Common myeloid progenitor, CD34-positive (primary cell): ENCODE results near the gene ZCCHC2.
A peak's percentile ranks its signal among the peaks of the same experiment; 100 is the strongest.

Experiments
- CTCF ChIA-PET: fragments of 350-600 bp; sonication (Branson Sonifier 250); formaldehyde crosslinking; loops from one replicate; lab custom pipeline; 2021; ENCODE audit warnings: antibody characterized with exemption; lab: Charles Lee
- POLR2A ChIA-PET: fragments of 350-600 bp; sonication (Branson Sonifier 250); formaldehyde crosslinking; loops from one replicate; lab custom pipeline; 2021; ENCODE audit warnings: antibody characterized with exemption; lab: Charles Lee
- DNase-seq, 3 donors: peaks; one replicate each; pipeline versions ENCODE4 v3.0.0 to v3.0.0-alpha.2; 2013
- H3K27ac ChIP-seq, 2 experiments: 1 replicate in 1 of 2; 2 replicates in 1 of 2; pipeline ENCODE4 v1.7.0; 2013; ENCODE audit warnings: inconsistent platforms in 2 of 2, low read length in 2 of 2, mild to moderate bottlenecking in 2 of 2, low read depth in 1 of 2, moderate library complexity in 1 of 2; ENCODE audit not compliant: severe bottlenecking in 2 of 2, insufficient read depth in 1 of 2, poor library complexity in 1 of 2
- H3K27me3 ChIP-seq, 5 experiments: replicated peaks in 2 of 5; 1 replicate in 3 of 5; 2 replicates in 2 of 5; pipeline versions ENCODE4 v1.6.1 to v1.7.0; 2013; ENCODE audit warnings: low read length in 4 of 5, mild to moderate bottlenecking in 2 of 5, moderate library complexity in 2 of 5, inconsistent platforms in 1 of 5; ENCODE audit not compliant: insufficient read depth in 5 of 5, control insufficient read depth in 4 of 5
- H3K36me3 ChIP-seq, 4 experiments: 1 replicate in 2 of 4; 2 replicates in 2 of 4; pipeline versions ENCODE4 v1.6.1 to v1.7.0; 2013; ENCODE audit warnings: low read length in 3 of 4, control low read depth in 1 of 4, mild to moderate bottlenecking in 1 of 4; ENCODE audit not compliant: control insufficient read depth in 4 of 4, insufficient read depth in 4 of 4
- H3K4me1 ChIP-seq, 4 experiments: 1 replicate in 3 of 4; 2 replicates in 1 of 4; pipeline versions ENCODE4 v1.6.1 to v1.7.1; 2013; ENCODE audit warnings: low read length in 3 of 4, mild to moderate bottlenecking in 3 of 4, control low read depth in 1 of 4, inconsistent platforms in 1 of 4, moderate library complexity in 1 of 4; ENCODE audit not compliant: control insufficient read depth in 4 of 4, insufficient read depth in 4 of 4; ENCODE audit errors: control extremely low read depth in 1 of 4
- H3K4me3 ChIP-seq, 7 experiments: 1 replicate in 4 of 7; 2 replicates in 3 of 7; pipeline versions ENCODE4 v1.5.1 to v1.7.0; 2013; ENCODE audit warnings: mild to moderate bottlenecking in 7 of 7, low read length in 6 of 7, moderate library complexity in 6 of 7, inconsistent platforms in 2 of 7, low read depth in 2 of 7, control low read depth in 1 of 7; ENCODE audit not compliant: insufficient read depth in 4 of 7, control insufficient read depth in 1 of 7; ENCODE audit errors: extremely low read depth in 1 of 7
- H3K9me3 ChIP-seq, 5 experiments: 1 replicate in 4 of 5; 2 replicates in 1 of 5; pipeline versions ENCODE4 v1.6.1 to v1.7.1; 2013; ENCODE audit warnings: low read length in 4 of 5, mild to moderate bottlenecking in 2 of 5, inconsistent platforms in 1 of 5, low read depth in 1 of 5, moderate library complexity in 1 of 5; ENCODE audit not compliant: control insufficient read depth in 4 of 5, insufficient read depth in 2 of 5; ENCODE audit errors: control extremely low read depth in 1 of 5
- WGBS: methylation state at CpG from one replicate; pipeline ENCODE4 v1.1.5; 2013; ENCODE audit not compliant: insufficient coverage; 5-methylcytosine and 5-hydroxymethylcytosine counted together

Gene ZCCHC2

DNA sequence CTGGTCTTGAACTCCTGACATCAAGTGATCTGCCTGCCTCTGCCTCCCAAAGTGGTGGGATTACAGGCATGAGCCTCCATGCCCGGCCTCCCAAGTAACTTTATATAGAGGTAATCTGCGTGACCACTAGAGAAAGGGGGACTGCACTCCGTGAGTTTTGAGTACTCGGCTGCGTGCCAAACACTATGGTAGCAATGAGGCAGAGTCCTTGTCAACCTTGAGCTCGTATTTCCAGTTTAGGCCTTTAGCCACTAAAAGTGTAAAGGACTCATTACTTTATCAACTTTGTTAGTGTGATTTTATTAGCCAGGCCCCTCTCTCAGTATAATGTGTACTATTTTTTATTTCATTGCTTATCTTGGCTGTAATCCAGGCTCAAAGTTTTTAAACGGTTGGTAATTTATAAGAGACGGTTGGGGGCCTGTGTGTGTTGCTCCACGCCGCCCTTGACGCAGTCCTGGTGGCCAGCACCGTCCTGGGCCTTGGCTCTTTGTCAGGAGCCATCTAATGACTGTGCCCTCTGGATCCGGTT, 56.2 kb downstream of the ZCCHC2 start:
- WGBS = 100% methylated on average over 7 of the region's 13 CpGs
- no peak for DNase-seq
- ChIA-PET CTCF (interaction anchor here (0.6 to 2.0 kb wide), 5 partner anchors 9 to 808 kb away, joined by 3 to 17 read pairs (median 4); no protein-coding TSS in a partner anchor), POLR2A (interaction anchor here (0.7 kb wide), 1 partner anchor 268 kb away, joined by 5 read pairs; no protein-coding TSS in a partner anchor)
- no peaks in the 10 kb centered on the region for H3K9me3 ChIP-seq
- no peaks in the 10 kb centered on the region for H3K27me3 ChIP-seq
- peaks cover 16 to 36% (median 27%) of the 10 kb centered on the region in 4 experiments for H3K36me3 ChIP-seq
- H3K4me1 ChIP-seq = peaks cover 0 to 4% (median 3%) of the 10 kb centered on the region in 4 experiments
- H3K27ac ChIP-seq = no peak overlapping the region
- H3K4me3 ChIP-seq = no peak overlapping the region

DNA sequence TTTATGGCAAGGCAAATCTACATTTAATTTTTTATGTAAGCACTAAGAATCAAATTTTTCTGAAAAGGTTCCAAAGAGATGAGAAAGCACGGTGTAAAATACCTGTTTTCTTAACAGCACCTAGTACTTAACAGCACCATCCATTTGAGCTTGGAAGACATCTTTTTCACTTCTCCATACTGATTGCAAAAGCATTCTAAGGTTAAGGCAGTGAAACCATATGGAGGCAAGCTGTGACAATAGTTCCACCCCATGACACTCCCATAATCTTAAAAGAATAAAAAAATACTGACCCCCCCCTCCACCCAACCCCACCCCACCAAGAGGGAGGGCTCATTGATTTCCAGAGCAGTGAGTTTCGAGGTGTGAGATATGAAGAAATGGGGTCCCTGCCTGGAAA, 60.6 kb downstream of the ZCCHC2 start:
- Histone ChIP-seq H3K4me1 (peaks cover 0 to 20% (median 13%) of the 10 kb centered on the region in 4 experiments), H3K36me3 (peaks cover 0 to 14% (median 5%) of the 10 kb centered on the region in 4 experiments), H3K4me3 (no peak overlapping the region), H3K27me3 (no peaks in the 10 kb centered on the region), H3K27ac (no peak overlapping the region), H3K9me3 (no peaks in the 10 kb centered on the region)
- ChIA-PET CTCF (interaction anchor here (0.8 to 2.6 kb wide), 19 partner anchors 11 to 857 kb away, joined by 3 to 15 read pairs (median 5); partner anchors contain the start of genes PIGN and RELCH), POLR2A (no interaction called here)
- WGBS = 100% methylated on average over 1 of the region's 2 CpGs
- DNase-seq = no peak

DNA sequence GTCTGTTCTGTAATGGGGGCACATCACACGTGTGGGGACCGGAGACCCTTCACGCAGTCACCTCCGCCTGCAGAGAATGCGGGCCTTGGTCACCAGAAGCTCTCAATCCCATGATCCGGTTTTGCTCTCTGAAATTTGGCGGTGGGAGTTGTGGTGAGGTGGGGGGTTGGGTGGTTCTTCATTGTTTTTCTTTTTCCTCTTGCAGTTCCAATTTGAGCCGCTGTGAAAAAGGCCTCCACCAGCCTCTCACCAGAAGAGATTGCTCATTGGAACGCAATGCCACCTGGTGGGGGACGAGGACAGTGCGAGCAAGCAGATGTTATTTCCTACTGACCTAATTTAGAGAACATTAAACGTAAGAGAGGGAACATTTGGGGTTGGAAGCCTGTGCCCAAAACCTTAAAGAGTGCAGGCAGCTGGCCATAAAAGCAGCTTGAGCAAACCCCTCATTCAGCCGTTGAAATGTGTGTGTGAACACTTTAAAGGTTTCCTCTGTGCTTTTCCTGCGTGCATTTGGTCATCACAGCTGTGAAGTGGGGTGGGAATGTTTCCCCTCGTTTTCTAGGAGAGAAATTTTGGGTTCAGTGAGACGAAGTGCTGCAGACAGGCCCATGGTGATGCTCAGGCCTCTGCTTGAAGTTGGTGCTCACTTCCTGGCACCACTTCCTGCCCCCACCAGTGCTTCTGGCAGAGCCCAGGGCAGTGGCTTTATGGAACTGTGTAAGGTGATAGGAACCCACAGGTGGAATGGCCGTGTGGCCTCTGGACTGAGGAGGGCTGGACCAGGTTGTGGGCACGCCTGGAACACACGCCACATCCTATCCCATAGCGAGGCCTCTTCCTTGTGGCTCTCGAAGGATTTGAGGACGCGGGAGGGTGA, 61.7 kb downstream of the ZCCHC2 start:
- peaks cover 0 to 6% (median under 1%) of the 10 kb centered on the region in 4 experiments for H3K36me3 ChIP-seq
- no peaks in the 10 kb centered on the region for H3K27me3 ChIP-seq
- H3K27ac ChIP-seq = no peak overlapping the region
- H3K9me3 ChIP-seq = no peaks in the 10 kb centered on the region
- 17% methylated on average over 9 of the region's 23 CpGs for WGBS
- CTCF ChIA-PET = interaction anchor here (0.9 to 4.6 kb wide), 24 partner anchors 10 to 403 kb away, joined by 3 to 34 read pairs (median 4); partner anchors contain the start of genes PIGN and RELCH
- peak; percentile 92 to 96 (median 94) for DNase-seq
- peak overlapping the region in 5 of 7 experiments; percentile 46 to 79 (median 57) for H3K4me3 ChIP-seq
- POLR2A ChIA-PET = no interaction called here
- peaks cover 0 to 20% (median 13%) of the 10 kb centered on the region in 4 experiments for H3K4me1 ChIP-seq

DNA sequence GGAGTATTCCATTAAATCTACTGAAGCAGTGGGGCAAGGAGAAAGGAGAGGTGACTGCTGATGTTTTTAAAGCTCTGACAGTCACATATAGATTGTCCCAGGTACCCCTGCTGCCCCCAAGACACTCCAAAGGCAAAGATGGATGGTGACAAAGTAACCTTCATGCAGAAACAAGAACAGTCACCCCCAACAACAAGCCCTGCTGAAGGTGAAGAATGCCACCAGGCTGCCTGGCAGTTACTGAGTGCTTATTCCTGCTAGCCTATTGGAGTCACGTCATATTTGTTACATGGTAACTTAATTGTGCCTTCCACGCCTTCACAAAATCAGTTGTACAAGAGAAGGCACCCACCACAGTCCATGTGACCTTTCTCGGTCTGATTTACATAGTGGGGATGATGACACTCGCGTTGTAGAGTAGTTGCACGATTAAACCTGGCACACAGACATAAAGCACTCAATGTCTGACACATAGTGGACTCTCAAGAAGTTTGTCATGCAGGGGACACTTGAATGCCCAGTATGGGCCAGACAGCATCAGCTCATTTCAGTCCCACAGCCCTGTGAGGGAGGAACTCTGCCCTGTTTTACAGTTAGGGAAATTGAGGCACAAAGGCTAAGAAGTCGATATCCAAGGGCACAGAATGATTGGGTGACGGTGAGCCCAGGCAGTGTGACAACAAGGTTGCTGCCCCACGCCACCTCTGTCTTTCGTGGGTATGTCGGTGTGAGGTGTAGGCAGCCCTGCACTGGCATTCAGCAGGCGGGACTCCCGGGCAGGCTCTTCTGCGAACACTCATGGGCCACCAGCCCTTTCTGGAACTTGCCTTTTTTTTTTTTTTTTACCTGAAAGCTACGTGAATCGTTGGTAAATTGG, 62.7 kb downstream of the ZCCHC2 start:
- CTCF ChIA-PET = interaction anchor here (0.6 to 4.6 kb wide), 21 partner anchors 11 to 756 kb away, joined by 3 to 34 read pairs (median 4); no protein-coding TSS in a partner anchor
- Histone ChIP-seq H3K9me3 (no peaks in the 10 kb centered on the region), H3K27ac (no peak overlapping the region), H3K27me3 (no peaks in the 10 kb centered on the region), H3K4me3 (peak overlapping the region in 3 of 7 experiments; percentile 5 to 43 (median 16)), H3K4me1 (peaks cover 0 to 20% (median 13%) of the 10 kb centered on the region in 4 experiments), H3K36me3 (peaks cover 0 to 3% (median 0%) of the 10 kb centered on the region in 4 experiments)
- POLR2A ChIA-PET = interaction anchor here (1.1 kb wide), 1 partner anchor 130 kb away, joined by 3 read pairs; the partner anchor contains the start of gene PHLPP1
- DNase-seq = peak in 1 of 3 donors; percentile 3
- WGBS = 96% methylated on average over 12 of the region's 16 CpGs

DNA sequence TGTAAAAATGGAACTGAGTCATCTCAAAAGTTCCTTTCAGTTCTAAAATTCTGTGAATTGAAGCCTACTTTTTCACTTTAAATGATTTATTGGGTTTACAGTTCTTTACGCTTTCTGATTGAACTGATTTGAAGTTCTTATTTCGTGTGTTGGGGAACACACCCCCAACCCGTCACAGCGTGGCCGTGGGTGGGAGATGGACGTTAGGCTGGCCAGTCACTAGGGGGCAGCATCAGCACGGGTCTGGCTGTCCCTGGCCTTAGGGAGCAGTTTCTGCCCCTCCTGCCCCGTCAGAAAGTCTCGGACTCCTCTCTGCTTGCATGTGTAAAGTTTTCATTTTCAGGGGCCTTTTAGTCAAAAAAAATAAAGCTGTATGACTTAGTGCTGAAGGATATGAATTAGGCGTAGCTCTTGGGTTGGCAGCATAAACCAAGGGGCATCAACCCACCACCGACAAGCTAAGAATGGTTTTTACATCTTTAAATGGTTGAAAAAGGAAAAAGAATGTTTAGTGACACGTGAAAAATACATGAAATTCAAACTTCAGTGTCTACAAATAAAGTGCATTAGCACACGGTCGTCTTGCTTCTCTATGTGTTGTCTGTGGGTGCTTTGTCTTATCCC, 63.4 kb downstream of the ZCCHC2 start:
- 16% methylated on average over 10 of the region's 14 CpGs for WGBS
- POLR2A ChIA-PET = interaction anchor here (1.1 kb wide), 1 partner anchor 129 kb away, joined by 3 read pairs; the partner anchor contains the start of gene PHLPP1

More for the DNA sequence above, 63.4 kb downstream of the ZCCHC2 start:
- H3K9me3 ChIP-seq = no peaks in the 10 kb centered on the region
- DNase-seq = peak; percentile 75 to 81 (median 78)
- peak overlapping the region in 3 of 7 experiments; percentile 5 to 43 (median 16) for H3K4me3 ChIP-seq
- H3K4me1 ChIP-seq = peaks cover 0 to 22% (median 14%) of the 10 kb centered on the region in 4 experiments
- CTCF ChIA-PET = interaction anchor here (0.6 to 4.6 kb wide), 32 partner anchors 8 to 755 kb away, joined by 3 to 34 read pairs (median 4); no protein-coding TSS in a partner anchor
- H3K36me3 ChIP-seq = peaks cover 0 to 3% (median 0%) of the 10 kb centered on the region in 4 experiments
- H3K27me3 ChIP-seq = no peaks in the 10 kb centered on the region
- no peak overlapping the region for H3K27ac ChIP-seq
